ENCODE results near the gene CYP26B1.

CYP26B1 gene

GRCh38 chr2:72080286-72081145 is 67.1 kb downstream of the CYP26B1 start (continued):
- no peak for TF ChIP-seq ESRRG (CRISPR knock-in tag; IDR thresholded peaks at IDR 0.05)
- no peak for TF ChIP-seq CSDC2 (CRISPR knock-in tag; IDR thresholded peaks at IDR 0.05)
- TF ChIP-seq CSRNP3 (CRISPR knock-in tag; IDR thresholded peaks at IDR 0.05) = no peak
- no peak for TF ChIP-seq TCF4 (CRISPR knock-in tag; IDR thresholded peaks at IDR 0.05; ENCODE audit: borderline replicate concordance)
